A549 (cell line): Measurements from ENCODE around the gene TRIM8. TPM values are rescaled to one million over a fixed set of nuclear protein-coding genes. Genes with fewer than 3 reads are reported as not detected.

Source experiments
- ATAC-seq, 2 experiments: fragments of 200-7000 bp in 1 of 2; fragments of >200 bp in 1 of 2; cut with Nextera tagmentation in 1 of 2; cut with Tn5 transposase in 1 of 2; 3 replicates each; pipeline versions ENCODE4 v1.8.0 to v1.9.1; 2018 to 2020; ENCODE audit warnings: mild to moderate bottlenecking in 1 of 2, moderate library complexity in 1 of 2
- CTCF ChIA-PET: fragments of 300-600 bp; sonication (Branson Sonifier 250); formaldehyde crosslinking; extraction: SDS; loops from one replicate; lab custom pipeline; 2021; ENCODE audit warnings: antibody characterized with exemption, inconsistent platforms; lab: Yijun Ruan, JAX
- POLR2A ChIA-PET: fragments of 350-600 bp; formaldehyde crosslinking; extraction: SDS; loops from one replicate; lab custom pipeline; 2021; ENCODE audit warnings: antibody characterized with exemption, inconsistent platforms; lab: Yijun Ruan, JAX
- DNase-seq, 2 experiments: peaks; one replicate each; pipeline versions ENCODE4 v3.0.0 to v3.0.0-alpha.2; 2011 to 2016; ENCODE audit warnings: low read depth in 1 of 2, low spot score in 1 of 2
- FAIRE-seq: peaks from 2 replicates; lab custom pipeline; 2011; peaks lifted over from hg19 to GRCh38; lab: Jason Lieb, UNC
- H3K27ac ChIP-seq, 2 experiments: fragments of >200 bp; sonication (Bioruptor Twin); formaldehyde crosslinking; 3 replicates each; pipeline ENCODE4 v1.5.1; 2016 to 2017
- H3K4me1 ChIP-seq: fragments of >200 bp; sonication (Bioruptor Twin); formaldehyde crosslinking; 3 replicates; pipeline ENCODE4 v1.6.1; 2016
- H3K4me2 ChIP-seq: fragments of >200 bp; sonication (Bioruptor Twin); formaldehyde crosslinking; 3 replicates; pipeline ENCODE4 v1.6.1; 2016
- H3K4me3 ChIP-seq: fragments of >200 bp; sonication (Bioruptor Twin); formaldehyde crosslinking; 3 replicates; pipeline ENCODE4 v1.5.1; 2016
- H3K9me3 ChIP-seq: fragments of >200 bp; sonication (Bioruptor Twin); formaldehyde crosslinking; 3 replicates; pipeline ENCODE4 v1.6.1; 2016
- BCL3 ChIP-seq: fragments of >200 bp; sonication (Bioruptor Twin); formaldehyde crosslinking; IDR thresholded peaks from 3 replicates; pipeline ENCODE4 v1.6.1; 2016
- CEBPB ChIP-seq, 2 experiments: fragments of >200 bp in 1 of 2; sonication (Bioruptor Twin) in 1 of 2; formaldehyde crosslinking in 1 of 2; IDR thresholded peaks; 2 replicates each; pipeline ENCODE4 v1.6.1; 2012 to 2016
- CHD4 ChIP-seq: fragments of 200-600 bp; sonication (generic); IDR thresholded peaks from 2 replicates; pipeline ENCODE4 v1.6.1; 2016; ENCODE audit warnings: antibody characterized with exemption, mild to moderate bottlenecking, borderline replicate concordance
- EHF ChIP-seq: fragments of 250-450 bp; sonication (Bioruptor Pico); IDR thresholded peaks from 2 replicates; pipeline ENCODE4 v1.5.0; 2020; ENCODE audit warnings: mild to moderate bottlenecking
- EHMT2 ChIP-seq: fragments of 200-600 bp; sonication (generic); IDR thresholded peaks from 2 replicates; pipeline ENCODE4 v1.6.1; 2016; ENCODE audit warnings: antibody characterized with exemption, low read depth, mild to moderate bottlenecking, moderate library complexity
- HDAC2 ChIP-seq: fragments of 200-600 bp; sonication (generic); IDR thresholded peaks from 2 replicates; pipeline ENCODE4 v1.6.1; 2016
- HES2 ChIP-seq: fragments of >200 bp; sonication (Bioruptor Twin); formaldehyde crosslinking; IDR thresholded peaks from 2 replicates; pipeline ENCODE4 v1.6.1; 2016
- KDM1A ChIP-seq: fragments of 200-600 bp; sonication (generic); IDR thresholded peaks from 2 replicates; pipeline ENCODE4 v1.6.1; 2016; ENCODE audit warnings: low read depth, mild to moderate bottlenecking
- PHF8 ChIP-seq: fragments of 200-600 bp; sonication (generic); IDR thresholded peaks from 2 replicates; pipeline ENCODE4 v1.6.1; 2016; ENCODE audit warnings: low read depth, mild to moderate bottlenecking, antibody characterized with exemption, moderate library complexity, borderline replicate concordance
- POLR2A ChIP-seq: IDR thresholded peaks from 2 replicates; pipeline ENCODE4 v1.6.1; 2012; ENCODE audit warnings: mild to moderate bottlenecking, low read length
- POLR2AphosphoS2 ChIP-seq: conservative IDR thresholded peaks from 2 replicates; pipeline ENCODE4 v1.6.1; 2012; ENCODE audit warnings: low read length, improper control_type of control experiment, inconsistent platforms
- RARB ChIP-seq: fragments of 250-450 bp; sonication (Bioruptor Pico); IDR thresholded peaks from 2 replicates; pipeline ENCODE4 v1.8.0; 2021; ENCODE audit warnings: mild to moderate bottlenecking, moderate library complexity
- RCOR1 ChIP-seq: fragments of 150-350 bp; IDR thresholded peaks from 2 replicates; pipeline ENCODE4 v1.6.1; 2014; ENCODE audit warnings: antibody characterized with exemption, low read length, low read depth
- TFCP2L1 ChIP-seq: fragments of 250-450 bp; sonication (Bioruptor Pico); IDR thresholded peaks from 2 replicates; pipeline ENCODE4 v1.5.0; 2021; ENCODE audit warnings: mild to moderate bottlenecking
- ZSCAN20 ChIP-seq: fragments of 250-450 bp; sonication (Bioruptor Pico); IDR thresholded peaks from 2 replicates; pipeline ENCODE4 v1.8.0; 2022; ENCODE audit warnings: mild to moderate bottlenecking, moderate library complexity
- WGBS: methylation state at CpG from one replicate; pipeline ENCODE4 v1.1.6; 2017; ENCODE audit errors: missing lambda C conversion rate; 5-methylcytosine and 5-hydroxymethylcytosine counted together
- polyA plus RNA-seq, 4 experiments: library from polyadenylated mRNA; depleted of rRNA in 3 of 4; stranded (reverse); fragments of >200 nt; fragmentation: RNase III in 1 of 4; extraction: RNeasy Plus Mini Kit Qiagen cat#74134 plus additional on column Dnase treatment in 1 of 4; gene quantifications; 2 replicates in 3 of 4; 3 replicates in 1 of 4; pipeline ENCODE4 v1.2.3, GENCODE V29; 2011 to 2017
- TF ChIP-seq, protein P1 (sequence below): IDR thresholded peaks from 2 replicates; pipeline ENCODE4 v1.6.1; 2012
- TF ChIP-seq, protein P2 (sequence below): fragments of 250-450 bp; sonication (Bioruptor Pico); IDR thresholded peaks from 2 replicates; pipeline ENCODE4 v1.5.0; 2021; ENCODE audit warnings: mild to moderate bottlenecking, moderate library complexity, borderline replicate concordance

TRIM8 gene
- polyA plus RNA-seq, 2 of the 4 experiments (the other 2 are of a cell fraction): 22.8 to 32.5 TPM

- H3K4me1 ChIP-seq: 0 out of 3 replicates have a peak, but pooled peaks cover 4% of the 10 kb centered on the region
- DNase-seq: no peak
- TF ChIP-seq RARB (CRISPR knock-in tag) (no peak), HDAC2 (no peak)
- TF ChIP-seq, all 56 proteins: peak for 0
- FAIRE-seq (no peak), ATAC-seq (no peak)
- Histone ChIP-seq H3K9me3 (no peaks in the 10 kb centered on the region), H3K27ac (no peak overlapping the region), H3K4me3 (no peak overlapping the region), H3K4me2 (no peak overlapping the region)
- ChIA-PET CTCF (interaction anchor here (1.2 to 1.4 kb wide), 2 partner anchors 18 to 21 kb away, joined by 4 read pairs; no protein-coding TSS in a partner anchor), POLR2A (no interaction called here)
- WGBS: 91% methylated on average over 7 of the region's 7 CpGs
Measured at GRCh38 chr10:102682416-102682815, 38.1 kb downstream of the TRIM8 start.

DNA sequence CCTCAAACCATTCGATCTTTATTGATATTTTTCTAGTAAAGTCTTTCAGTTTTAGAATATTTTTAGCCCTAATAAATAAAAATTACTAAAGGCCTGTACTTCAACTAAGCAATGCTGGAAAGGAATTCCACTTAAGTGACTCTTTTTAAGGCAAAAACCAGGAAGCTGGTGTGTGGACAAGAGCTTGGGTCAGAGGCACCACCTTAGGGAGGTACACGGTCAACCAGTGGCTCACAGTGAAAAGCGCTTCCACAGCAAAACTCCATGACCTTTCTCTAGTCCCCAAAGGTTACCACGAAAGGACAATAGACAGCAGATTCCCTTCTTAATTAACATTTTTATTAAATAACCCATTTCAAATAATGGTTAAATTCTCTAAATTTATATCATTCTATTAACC is 38.7 kb downstream of the TRIM8 start:
- ATAC-seq: no peak
- H3K4me2 ChIP-seq: no peak overlapping the region
- H3K27ac ChIP-seq: no peak overlapping the region
- no peaks in the 10 kb centered on the region for H3K9me3 ChIP-seq
- POLR2A ChIA-PET: no interaction called here
- DNase-seq: no peak
- no peak overlapping the region for H3K4me3 ChIP-seq
- FAIRE-seq: no peak
- CTCF ChIA-PET: interaction anchor here (1.2 to 1.4 kb wide), 2 partner anchors 17 to 20 kb away, joined by 4 read pairs; no protein-coding TSS in a partner anchor
- 0 out of 3 replicates have a peak, but pooled peaks cover 4% of the 10 kb centered on the region for H3K4me1 ChIP-seq
- 82% methylated on average over 4 of the region's 4 CpGs for WGBS
- TF ChIP-seq ZSCAN20 (no peak), CEBPB (IDR thresholded peaks at IDR 0.05) (no peak), CHD4 (no peak), POLR2AphosphoS2 (no peak), BCL3 (no peak), RCOR1 (no peak), KDM1A (no peak), PHF8 (no peak), POLR2A (no peak), EHMT2 (no peak)
- TF ChIP-seq, protein P1, sequence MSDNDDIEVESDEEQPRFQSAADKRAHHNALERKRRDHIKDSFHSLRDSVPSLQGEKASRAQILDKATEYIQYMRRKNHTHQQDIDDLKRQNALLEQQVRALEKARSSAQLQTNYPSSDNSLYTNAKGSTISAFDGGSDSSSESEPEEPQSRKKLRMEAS: no peak
- TF ChIP-seq, protein P2, sequence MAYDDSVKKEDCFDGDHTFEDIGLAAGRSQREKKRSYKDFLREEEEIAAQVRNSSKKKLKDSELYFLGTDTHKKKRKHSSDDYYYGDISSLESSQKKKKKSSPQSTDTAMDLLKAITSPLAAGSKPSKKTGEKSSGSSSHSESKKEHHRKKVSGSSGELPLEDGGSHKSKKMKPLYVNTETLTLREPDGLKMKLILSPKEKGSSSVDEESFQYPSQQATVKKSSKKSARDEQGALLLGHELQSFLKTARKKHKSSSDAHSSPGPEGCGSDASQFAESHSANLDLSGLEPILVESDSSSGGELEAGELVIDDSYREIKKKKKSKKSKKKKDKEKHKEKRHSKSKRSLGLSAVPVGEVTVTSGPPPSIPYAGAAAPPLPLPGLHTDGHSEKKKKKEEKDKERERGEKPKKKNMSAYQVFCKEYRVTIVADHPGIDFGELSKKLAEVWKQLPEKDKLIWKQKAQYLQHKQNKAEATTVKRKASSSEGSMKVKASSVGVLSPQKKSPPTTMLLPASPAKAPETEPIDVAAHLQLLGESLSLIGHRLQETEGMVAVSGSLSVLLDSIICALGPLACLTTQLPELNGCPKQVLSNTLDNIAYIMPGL (CRISPR knock-in tag): no peak

DNA sequence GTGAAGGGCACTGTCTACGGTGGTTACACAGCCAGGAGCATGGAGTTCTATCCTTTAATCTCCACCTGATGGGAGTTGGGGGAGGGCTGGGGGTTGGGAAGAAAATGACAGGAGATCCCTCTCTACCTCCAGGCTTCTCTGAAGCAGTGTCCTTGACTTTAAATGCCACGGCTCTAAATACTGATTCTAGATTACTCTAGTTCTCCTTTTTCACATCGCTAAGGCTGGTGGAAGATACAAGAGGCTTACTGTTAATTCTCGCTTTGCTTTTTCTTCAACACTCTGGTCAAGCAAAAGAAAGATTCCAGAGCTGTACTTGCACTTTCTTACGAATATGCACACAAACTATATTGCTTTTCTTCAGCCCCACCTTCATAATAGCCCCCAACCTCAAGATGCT is 39.5 kb downstream of the TRIM8 start:
- Histone ChIP-seq H3K27ac (no peak overlapping the region), H3K4me3 (no peak overlapping the region), H3K4me2 (no peak overlapping the region), H3K4me1 (0 out of 3 replicates have a peak, but pooled peaks cover 4% of the 10 kb centered on the region), H3K9me3 (no peaks in the 10 kb centered on the region)
- no peak for TF ChIP-seq TFCP2L1 (CRISPR knock-in tag)
- TF ChIP-seq HES2: no peak
- no peak for TF ChIP-seq EHF (CRISPR knock-in tag)
- no peak for ATAC-seq
- no peak for DNase-seq
- POLR2A ChIA-PET: no interaction called here
- no peak for FAIRE-seq
- CTCF ChIA-PET: interaction anchor here (0.6 to 1.4 kb wide), 3 partner anchors 19 to 364 kb away, joined by 3 to 4 read pairs (median 4); partner anchors contain the start of genes ARL3 and SFXN2
- 88% methylated on average over 5 of the region's 5 CpGs for whole genome bisulfite sequencing
